Loucy (cell line): Measurements from ENCODE around the gene NECAB3.

ENCODE experiments used
- H2AFZ ChIP-seq: fragments of 200-600 bp; sonication (generic); 2 replicates; pipeline ENCODE4 v1.6.0; 2016; ENCODE audit warnings: antibody characterized with exemption, mild to moderate bottlenecking, low read length, moderate library complexity
- H3F3A ChIP-seq: fragments of 200-600 bp; 2 replicates; pipeline ENCODE4 v1.6.0; 2016; ENCODE audit warnings: antibody characterized with exemption, low read depth, mild to moderate bottlenecking
- H3K27me3 ChIP-seq: fragments of 200-600 bp; sonication (generic); 2 replicates; pipeline ENCODE4 v1.6.1; 2014; ENCODE audit warnings: low read length, mild to moderate bottlenecking; ENCODE audit not compliant: insufficient read depth, poor library complexity, severe bottlenecking
- H3K36me3 ChIP-seq: fragments of 200-600 bp; sonication (generic); 2 replicates; pipeline ENCODE4 v1.6.1; 2016; ENCODE audit warnings: low read length; ENCODE audit not compliant: insufficient read depth
- H3K4me1 ChIP-seq: fragments of 200-600 bp; sonication (generic); 2 replicates; pipeline ENCODE4 v1.5.1; 2014; ENCODE audit warnings: low read length, mild to moderate bottlenecking; ENCODE audit not compliant: insufficient read depth, poor library complexity, severe bottlenecking
- H3K4me2 ChIP-seq: fragments of 200-600 bp; sonication (generic); 2 replicates; pipeline ENCODE4 v1.6.0; 2014; ENCODE audit warnings: antibody characterized with exemption, low read length, low read depth, mild to moderate bottlenecking; ENCODE audit not compliant: poor library complexity, severe bottlenecking
- H3K4me3 ChIP-seq: fragments of 200-600 bp; sonication (generic); 2 replicates; pipeline ENCODE4 v1.5.1; 2014; ENCODE audit warnings: low read length, mild to moderate bottlenecking, mixed read lengths; ENCODE audit not compliant: poor library complexity, severe bottlenecking
- H3K79me2 ChIP-seq: fragments of 200-600 bp; sonication (generic); 2 replicates; pipeline ENCODE4 v1.6.1; 2014; ENCODE audit warnings: low read length; ENCODE audit not compliant: insufficient read depth
- H3K9ac ChIP-seq: fragments of 200-600 bp; sonication (generic); 2 replicates; pipeline ENCODE4 v1.6.0; 2014; ENCODE audit warnings: mild to moderate bottlenecking, low read depth, low read length, moderate library complexity; ENCODE audit not compliant: poor library complexity, severe bottlenecking
- H3K9me2 ChIP-seq: fragments of 200-600 bp; sonication (generic); replicated peaks from 2 replicates; pipeline ENCODE4 v1.6.1; 2016; ENCODE audit warnings: low read depth, low read length, mixed read lengths
- H3K9me3 ChIP-seq: fragments of 200-600 bp; sonication (generic); 2 replicates; pipeline ENCODE4 v1.6.1; 2014; ENCODE audit warnings: mild to moderate bottlenecking, antibody characterized with exemption, low read length, low read depth; ENCODE audit not compliant: insufficient read depth
- H4K20me1 ChIP-seq: fragments of 200-600 bp; sonication (generic); 2 replicates; pipeline ENCODE4 v1.6.0; 2014; ENCODE audit warnings: antibody characterized with exemption, low read length, mild to moderate bottlenecking; ENCODE audit not compliant: insufficient read depth, poor library complexity, severe bottlenecking
- CTCF ChIP-seq: fragments of 200-600 bp; sonication (generic); conservative IDR thresholded peaks from 2 replicates; pipeline ENCODE4 v1.5.1; 2014; ENCODE audit warnings: mild to moderate bottlenecking, antibody characterized with exemption, low read length
- EZH2phosphoT487 ChIP-seq: fragments of 200-600 bp; IDR thresholded peaks from 2 replicates; pipeline ENCODE4 v1.6.1; 2018; ENCODE audit warnings: antibody characterized with exemption, mild to moderate bottlenecking, moderate library complexity, borderline replicate concordance

The NECAB3 gene

GRCh38 chr20:33711446-33711738 is 37.2 kb upstream of the NECAB3 start:
- H3F3A ChIP-seq: no peaks in the 10 kb centered on the region
- TF ChIP-seq EZH2phosphoT487 (no peak), CTCF (no peak)
- H3K4me1 ChIP-seq: peaks cover under 1% of the 10 kb centered on the region
- no peak overlapping the region for H3K4me3 ChIP-seq
- H3K79me2 ChIP-seq: peaks cover under 1% of the 10 kb centered on the region; the same call in 1 of the 2 replicates
- no peaks in the 10 kb centered on the region for H3K9me3 ChIP-seq
- H2AFZ ChIP-seq: no peak overlapping the region
- H3K9me2 ChIP-seq: no peaks in the 10 kb centered on the region
- no peaks in the 10 kb centered on the region for H4K20me1 ChIP-seq
- no peak overlapping the region for H3K4me2 ChIP-seq
- no peak overlapping the region for H3K9ac ChIP-seq
- H3K36me3 ChIP-seq: no peaks in the 10 kb centered on the region; the same call in 1 of the 2 replicates
- H3K27me3 ChIP-seq: no peaks in the 10 kb centered on the region

- no peak overlapping the region for H3K4me2 ChIP-seq
- H3K9me2 ChIP-seq: no peaks in the 10 kb centered on the region
- H4K20me1 ChIP-seq: no peaks in the 10 kb centered on the region
- no peaks in the 10 kb centered on the region; the same call in 1 of the 2 replicates for H3K36me3 ChIP-seq
- no peaks in the 10 kb centered on the region for H3K27me3 ChIP-seq
- no peaks in the 10 kb centered on the region for H3K4me1 ChIP-seq
- TF ChIP-seq EZH2phosphoT487 (no peak), CTCF (no peak)
- no peak overlapping the region for H3K4me3 ChIP-seq
- no peaks in the 10 kb centered on the region for H3F3A ChIP-seq
- H3K9me3 ChIP-seq: no peaks in the 10 kb centered on the region
- no peak overlapping the region for H3K9ac ChIP-seq
- H2AFZ ChIP-seq: no peak overlapping the region
- no peaks in the 10 kb centered on the region for H3K79me2 ChIP-seq
Measured at GRCh38 chr20:33710681-33711445, 36.6 kb upstream of the NECAB3 start.

GRCh38 chr20:33709905-33710541 is 35.8 kb upstream of the NECAB3 start:
- Histone ChIP-seq H3K4me2 (no peak overlapping the region), H3K9me2 (no peaks in the 10 kb centered on the region), H3F3A (no peaks in the 10 kb centered on the region), H3K79me2 (no peaks in the 10 kb centered on the region), H3K4me3 (no peak overlapping the region), H2AFZ (no peak overlapping the region), H3K4me1 (no peaks in the 10 kb centered on the region), H4K20me1 (no peaks in the 10 kb centered on the region), H3K27me3 (no peaks in the 10 kb centered on the region), H3K36me3 (no peaks in the 10 kb centered on the region; the same call in 1 of the 2 replicates), H3K9ac (no peak overlapping the region), H3K9me3 (no peaks in the 10 kb centered on the region)
- TF ChIP-seq EZH2phosphoT487 (no peak), CTCF (no peak)
